IMR-90 (cell line): Measurements from ENCODE around the gene DHRSX. TPM values are rescaled to one million over a fixed set of nuclear protein-coding genes. Genes with fewer than 3 reads are reported as not detected.
A peak's percentile ranks its signal among the peaks of the same experiment; 100 is the strongest.

Experiments
- ATAC-seq: fragments of 200-7000 bp; cut with Tn5 transposase; 2 replicates; pipeline ENCODE4 v1.9.1; 2020; ENCODE audit warnings: low read depth, mild to moderate bottlenecking, moderate library complexity
- BruUV-seq: library from RNA; stranded (reverse); fragments of 400-500 nt; replicated peaks from 2 replicates; lab custom pipeline; 2021; lab: Mats Ljungman, UMichigan
- CTCF ChIA-PET: fragments of 300-600 bp; formaldehyde crosslinking; extraction: SDS; loops from one replicate; lab custom pipeline; 2021; ENCODE audit warnings: antibody characterized with exemption; lab: Yijun Ruan, JAX
- POLR2A ChIA-PET: fragments of 300-600 bp; sonication (Branson Sonifier 250); formaldehyde crosslinking; loops from one replicate; lab custom pipeline; 2022; ENCODE audit warnings: antibody characterized with exemption; ENCODE audit not compliant: unreplicated experiment; lab: Charles Lee
- DNase-seq: peaks from one replicate; pipeline ENCODE4 v3.0.0; 2013
- H2AFZ ChIP-seq: replicated peaks from 2 replicates; pipeline ENCODE3; 2013; ENCODE audit warnings: low read length, mild to moderate bottlenecking; ENCODE audit not compliant: poor library complexity
- H2AK5ac ChIP-seq: 2 replicates; pipeline ENCODE4 v1.6.1; 2013; ENCODE audit warnings: low read depth, low read length, inconsistent platforms
- H2AK9ac ChIP-seq: replicated peaks from 2 replicates; pipeline ENCODE3; 2013; ENCODE audit warnings: mild to moderate bottlenecking, low read depth, low read length, moderate library complexity; ENCODE audit not compliant: poor library complexity
- H2BK120ac ChIP-seq: 2 replicates; pipeline ENCODE4 v1.6.1; 2013; ENCODE audit warnings: low read depth, low read length, inconsistent platforms
- H2BK15ac ChIP-seq: 3 replicates; pipeline ENCODE4 v1.6.1; 2013; ENCODE audit warnings: low read depth, low read length, inconsistent platforms
- H2BK20ac ChIP-seq: 2 replicates; pipeline ENCODE4 v1.6.1; 2013; ENCODE audit warnings: low read depth, mild to moderate bottlenecking, inconsistent platforms, low read length, moderate library complexity
- H2BK5ac ChIP-seq: 2 replicates; pipeline ENCODE4 v1.6.1; 2013; ENCODE audit warnings: mild to moderate bottlenecking, low read depth, low read length, inconsistent platforms; ENCODE audit not compliant: poor library complexity, severe bottlenecking
- H3K14ac ChIP-seq: replicated peaks from 2 replicates; pipeline ENCODE4 v1.6.1; 2013; ENCODE audit warnings: low read depth, low read length, inconsistent platforms
- H3K18ac ChIP-seq: 2 replicates; pipeline ENCODE4 v1.6.1; 2013; ENCODE audit warnings: low read depth, low read length, control low read depth
- H3K23ac ChIP-seq: 2 replicates; pipeline ENCODE4 v1.6.1; 2013; ENCODE audit warnings: low read depth, low read length, inconsistent platforms
- H3K27ac ChIP-seq: 2 replicates; pipeline ENCODE4 v1.5.1; 2013; ENCODE audit warnings: mild to moderate bottlenecking, control low read depth, low read length; ENCODE audit not compliant: insufficient read depth
- H3K27me3 ChIP-seq: 2 replicates; pipeline ENCODE4 v1.6.1; 2013; ENCODE audit warnings: low read length; ENCODE audit not compliant: control insufficient read depth, insufficient read depth
- H3K36me3 ChIP-seq: 2 replicates; pipeline ENCODE4 v1.6.1; 2013; ENCODE audit warnings: low read length, mixed read lengths; ENCODE audit not compliant: control insufficient read depth, insufficient read depth
- H3K4ac ChIP-seq: 2 replicates; pipeline ENCODE4 v1.6.1; 2013; ENCODE audit warnings: low read depth, low read length, inconsistent platforms
- H3K4me1 ChIP-seq: 2 replicates; pipeline ENCODE4 v1.6.1; 2013; ENCODE audit warnings: low read length, mixed read lengths; ENCODE audit not compliant: control insufficient read depth, insufficient read depth
- H3K4me2 ChIP-seq: 2 replicates; pipeline ENCODE4 v1.6.1; 2013; ENCODE audit warnings: low read depth, mild to moderate bottlenecking, control low read depth, low read length, moderate library complexity
- H3K4me3 ChIP-seq: 2 replicates; pipeline ENCODE4 v1.5.1; 2013; ENCODE audit warnings: low read depth, mild to moderate bottlenecking, control low read depth, low read length, moderate library complexity; ENCODE audit not compliant: insufficient read depth
- H3K56ac ChIP-seq: 2 replicates; pipeline ENCODE4 v1.6.1; 2013; ENCODE audit warnings: low read length, inconsistent platforms; ENCODE audit not compliant: insufficient read depth; ENCODE audit errors: extremely low read depth
- H3K79me1 ChIP-seq, 2 experiments: 2 replicates each; pipeline ENCODE4 v1.6.1; 2013; ENCODE audit warnings: low read length in 2 of 2, inconsistent platforms in 1 of 2, low read depth in 1 of 2
- H3K9ac ChIP-seq: 2 replicates; pipeline ENCODE4 v1.6.1; 2013; ENCODE audit warnings: low read depth, low read length, control low read depth
- H3K9me1 ChIP-seq: 2 replicates; pipeline ENCODE4 v1.6.1; 2013; ENCODE audit warnings: low read length, inconsistent platforms; ENCODE audit not compliant: insufficient read depth
- H3K9me3 ChIP-seq: 2 replicates; pipeline ENCODE4 v1.6.1; 2013; ENCODE audit warnings: low read length; ENCODE audit not compliant: control insufficient read depth, insufficient read depth
- H4K20me1 ChIP-seq: 2 replicates; pipeline ENCODE4 v1.6.1; 2013; ENCODE audit warnings: low read length, inconsistent platforms; ENCODE audit not compliant: insufficient read depth
- H4K5ac ChIP-seq: 2 replicates; pipeline ENCODE4 v1.6.1; 2013; ENCODE audit warnings: mild to moderate bottlenecking, low read depth, low read length, control low read depth
- H4K8ac ChIP-seq, 2 experiments: 2 replicates each; pipeline ENCODE4 v1.6.1; 2013; ENCODE audit warnings: low read depth in 2 of 2, low read length in 2 of 2, control low read depth in 1 of 2, inconsistent platforms in 1 of 2
- H4K91ac ChIP-seq: 2 replicates; pipeline ENCODE4 v1.6.1; 2013; ENCODE audit warnings: low read depth, low read length, inconsistent platforms; ENCODE audit not compliant: insufficient read depth
- BHLHE40 ChIP-seq: fragments of 150-350 bp; IDR thresholded peaks from 2 replicates; pipeline ENCODE4 v1.6.1; 2016; ENCODE audit warnings: mild to moderate bottlenecking, low read depth, low read length
- CEBPB ChIP-seq: IDR thresholded peaks from 2 replicates; pipeline ENCODE4 v1.6.1; 2012; ENCODE audit warnings: low read depth, low read length, improper control_type of control experiment
- CHD1 ChIP-seq: IDR thresholded peaks from 2 replicates; pipeline ENCODE4 v1.6.1; 2012; ENCODE audit warnings: low read depth, low read length, improper control_type of control experiment
- CTCF ChIP-seq: conservative IDR thresholded peaks from 2 replicates; pipeline ENCODE4 v1.5.1; 2012; ENCODE audit warnings: mild to moderate bottlenecking, low read depth, low read length, improper control_type of control experiment
- ELK1 ChIP-seq: fragments of 150-350 bp; IDR thresholded peaks from 2 replicates; pipeline ENCODE4 v1.6.1; 2016; ENCODE audit warnings: low read depth, mild to moderate bottlenecking, low read length, moderate library complexity, borderline replicate concordance
- FOS ChIP-seq: fragments of 150-350 bp; IDR thresholded peaks from 2 replicates; pipeline ENCODE4 v1.6.1; 2016; ENCODE audit warnings: low read depth, low read length
- MAFK ChIP-seq: IDR thresholded peaks from 2 replicates; pipeline ENCODE4 v1.6.1; 2012; ENCODE audit warnings: low read depth, low read length, improper control_type of control experiment
- MAZ ChIP-seq: IDR thresholded peaks from 2 replicates; pipeline ENCODE4 v1.6.1; 2012; ENCODE audit warnings: low read depth, mild to moderate bottlenecking, low read length, improper control_type of control experiment, moderate library complexity, borderline replicate concordance
- MXI1 ChIP-seq: IDR thresholded peaks from 2 replicates; pipeline ENCODE4 v1.6.1; 2012; ENCODE audit warnings: low read depth, mild to moderate bottlenecking, low read length, moderate library complexity, borderline replicate concordance
- NFE2L2 ChIP-seq: fragments of 150-350 bp; IDR thresholded peaks from 2 replicates; pipeline ENCODE4 v1.6.1; 2016; ENCODE audit warnings: low read depth, mild to moderate bottlenecking, low read length
- RAD21 ChIP-seq: IDR thresholded peaks from 2 replicates; pipeline ENCODE4 v1.6.1; 2012; ENCODE audit warnings: low read length, improper control_type of control experiment
- RCOR1 ChIP-seq: IDR thresholded peaks from 2 replicates; pipeline ENCODE4 v1.6.1; 2012; ENCODE audit warnings: mild to moderate bottlenecking, low read length, improper control_type of control experiment; ENCODE audit not compliant: insufficient replicate concordance
- RFX5 ChIP-seq: IDR thresholded peaks from 2 replicates; pipeline ENCODE4 v1.8.0; 2012; ENCODE audit warnings: low read depth, mild to moderate bottlenecking, low read length, moderate library complexity
- SMC3 ChIP-seq: fragments of 150-350 bp; IDR thresholded peaks from 2 replicates; pipeline ENCODE4 v1.6.1; 2016; ENCODE audit warnings: low read depth, mild to moderate bottlenecking, antibody characterized with exemption, low read length, moderate library complexity
- USF2 ChIP-seq: fragments of 150-350 bp; IDR thresholded peaks from 2 replicates; pipeline ENCODE4 v1.6.1; 2017; ENCODE audit warnings: mild to moderate bottlenecking, antibody characterized with exemption, low read length, low read depth
- WGBS, 2 experiments: methylation state at CpG; one replicate each; pipeline versions ENCODE4 v1.1.5 to v1.1.7; 2013; ENCODE audit warnings: missing lambda C conversion rate in 2 of 2; ENCODE audit not compliant: insufficient read length in 1 of 2; ENCODE audit errors: extremely low coverage in 2 of 2; 5-methylcytosine and 5-hydroxymethylcytosine counted together
- dilution Hi-C: fragments of 300-500 bp; cut with HindIII; formaldehyde crosslinking; loops from one replicate; pipeline ENCODE4 v1.14.3; 2018; ENCODE audit warnings: low sequenced_read_pairs; ENCODE audit not compliant: unreplicated experiment
- in situ Hi-C: fragments of 300-500 bp; cut with MboI; formaldehyde crosslinking; loops from 3 replicates; pipeline ENCODE4 v1.14.3; 2019; ENCODE audit warnings: low sequenced_read_pairs, inconsistent platforms, mixed read lengths
- intact Hi-C: fragments of 100-400 bp; cut with micrococcal nuclease; formaldehyde crosslinking; loops from 2 replicates; pipeline ENCODE4 v1.10.0; 2022
- polyA plus RNA-seq, 3 experiments: library from polyadenylated mRNA; depleted of rRNA; stranded (reverse); fragments of >200 nt; gene quantifications; 2 replicates each; pipeline ENCODE4 v1.2.3, GENCODE V29; 2012; ENCODE audit warnings: low replicate concordance in 1 of 3
- total RNA-seq: library from RNA; depleted of rRNA; stranded (reverse); fragments of >200 nt; gene quantifications from 2 replicates; pipeline ENCODE4 v1.2.3, GENCODE V29; 2012

Gene DHRSX
- total and polyA plus RNA-seq, 2 of the 4 experiments (the other 2 are of a cell fraction), result 26.2 to 38.0 TPM

- BruUV-seq, result no TSS peak
- H3K56ac ChIP-seq, result no peak overlapping the region
- no peak overlapping the region for H2BK120ac ChIP-seq
- no peak overlapping the region for H3K4ac ChIP-seq
- in situ Hi-C loops, result no loop called here
- peaks cover 10% of the 10 kb centered on the region for H3K9me1 ChIP-seq
- H2BK15ac ChIP-seq, result no peak overlapping the region
- dilution Hi-C loops, result no loop called here
- peaks cover 9% of the 10 kb centered on the region for H3K36me3 ChIP-seq
- H3K27me3 ChIP-seq, result no peaks in the 10 kb centered on the region
- CTCF ChIA-PET, result no interaction called here
- no peak overlapping the region for H2BK5ac ChIP-seq
- no peaks in the 10 kb centered on the region for H3K4me1 ChIP-seq
- H3K9me3 ChIP-seq, result no peaks in the 10 kb centered on the region
- H2AFZ ChIP-seq, result no peak overlapping the region
- no peak overlapping the region for H4K91ac ChIP-seq
- H3K27ac ChIP-seq, result no peak overlapping the region
- no peak overlapping the region for H3K18ac ChIP-seq
- H2AK9ac ChIP-seq, result peak overlapping the region; percentile 50
- no peak overlapping the region for H3K4me3 ChIP-seq
- DNase-seq (no peak), ATAC-seq (no peak)
- no peak overlapping the region for H4K8ac ChIP-seq
- no peak overlapping the region for H3K14ac ChIP-seq
- intact Hi-C loops, result no loop called here
- H3K23ac ChIP-seq, result no peak overlapping the region
- peaks cover 20 to 52% of the 10 kb centered on the region in 2 experiments for H3K79me1 ChIP-seq
- H2AK5ac ChIP-seq, result no peak overlapping the region
- POLR2A ChIA-PET, result no interaction called here
- H4K5ac ChIP-seq, result no peak overlapping the region
- H3K9ac ChIP-seq, result no peak overlapping the region
- no peak overlapping the region for H3K4me2 ChIP-seq
- 90% methylated on average over 18 of the region's 26 CpGs; no CpG with 5 or more reads in 1 of the 2 experiments for WGBS, 2 experiments
- H2BK20ac ChIP-seq, result no peak overlapping the region
- H4K20me1 ChIP-seq, result peaks cover 29% of the 10 kb centered on the region
- TF ChIP-seq RFX5, result no peak
- no peak for TF ChIP-seq CEBPB
- no peak for TF ChIP-seq MXI1
- TF ChIP-seq RAD21, result no peak
- no peak for TF ChIP-seq ELK1
- no peak for TF ChIP-seq RCOR1
- no peak for TF ChIP-seq MAZ
- TF ChIP-seq BHLHE40, result no peak
- TF ChIP-seq USF2, result no peak
- no peak for TF ChIP-seq SMC3
- TF ChIP-seq CTCF, result no peak
- TF ChIP-seq FOS, result no peak
- TF ChIP-seq MAFK, result no peak
- no peak for TF ChIP-seq CHD1
- no peak for TF ChIP-seq NFE2L2
Measured at GRCh38 chrX:2457289-2458133, 43.3 kb downstream of the DHRSX start.
